H1 (cell line): Measurements from ENCODE around the gene CRABP2. TPM values are rescaled to one million over a fixed set of nuclear protein-coding genes. Genes with fewer than 3 reads are reported as not detected.

ENCODE experiments used
- CTCF ChIA-PET: fragments of 300-600 bp; sonication (Branson Sonifier 250); formaldehyde crosslinking; loops from one replicate; lab custom pipeline; 2021; ENCODE audit not compliant: partially characterized antibody; lab: Charles Lee
- POLR2A ChIA-PET: fragments of 300-600 bp; sonication (Branson Sonifier 250); formaldehyde crosslinking; loops from one replicate; lab custom pipeline; 2021; ENCODE audit warnings: inconsistent platforms; ENCODE audit not compliant: partially characterized antibody; lab: Charles Lee
- DNase-seq, 2 experiments: peaks; one replicate each; pipeline versions ENCODE4 v3.0.0 to v3.0.0-alpha.2; 2010 to 2022; ENCODE audit warnings: low spot score in 2 of 2, low read depth in 1 of 2, mixed read lengths in 1 of 2
- FAIRE-seq: peaks from 2 replicates; lab custom pipeline; 2011; peaks lifted over from hg19 to GRCh38; lab: Jason Lieb, UNC
- H2AFZ ChIP-seq: 2 replicates; pipeline ENCODE4 v1.8.1; 2012; ENCODE audit warnings: low read length, inconsistent platforms
- H2AK5ac ChIP-seq: 2 replicates; pipeline ENCODE4 v1.6.1; 2013; ENCODE audit warnings: low read depth, low read length
- H2BK120ac ChIP-seq: replicated peaks from 2 replicates; pipeline ENCODE3; 2013; ENCODE audit warnings: low read depth, low read length, inconsistent platforms
- H2BK12ac ChIP-seq: 2 replicates; pipeline ENCODE4 v1.6.1; 2013; ENCODE audit warnings: low read depth, low read length
- H2BK15ac ChIP-seq: 2 replicates; pipeline ENCODE4 v1.6.1; 2013; ENCODE audit warnings: low read length
- H2BK20ac ChIP-seq: 2 replicates; pipeline ENCODE4 v1.6.1; 2013; ENCODE audit warnings: low read length
- H2BK5ac ChIP-seq: 2 replicates; pipeline ENCODE4 v1.6.1; 2013; ENCODE audit warnings: low read depth, low read length
- H3K14ac ChIP-seq: 2 replicates; pipeline ENCODE4 v1.6.1; 2013; ENCODE audit warnings: inconsistent platforms; ENCODE audit not compliant: insufficient read length
- H3K18ac ChIP-seq: 2 replicates; pipeline ENCODE4 v1.6.1; 2013; ENCODE audit warnings: low read length; ENCODE audit errors: extremely low read depth
- H3K23ac ChIP-seq: 2 replicates; pipeline ENCODE4 v1.6.1; 2013; ENCODE audit warnings: inconsistent platforms; ENCODE audit not compliant: insufficient read length
- H3K23me2 ChIP-seq: 2 replicates; pipeline ENCODE4 v1.6.1; 2013; ENCODE audit warnings: low read depth, low read length
- H3K27ac ChIP-seq: 2 replicates; pipeline ENCODE4 v1.6.1; 2011; ENCODE audit warnings: low read depth, low read length, inconsistent platforms
- H3K27me3 ChIP-seq, 4 experiments: replicated peaks in 1 of 4; 1 replicate in 1 of 4; 2 replicates in 3 of 4; pipeline versions ENCODE4 v1.6.1 to v1.8.1; 2011 to 2013; ENCODE audit warnings: low read length in 3 of 4, mild to moderate bottlenecking in 3 of 4, inconsistent platforms in 2 of 4, mixed read lengths in 2 of 4, moderate library complexity in 1 of 4; ENCODE audit not compliant: control insufficient read depth in 3 of 4, insufficient read depth in 3 of 4; ENCODE audit errors: extremely low read depth in 1 of 4
- H3K36me3 ChIP-seq, 4 experiments: 2 replicates each; pipeline versions ENCODE4 v1.6.1 to v1.8.1; 2011 to 2013; ENCODE audit warnings: mild to moderate bottlenecking in 4 of 4, low read length in 3 of 4, moderate library complexity in 2 of 4, control low read depth in 1 of 4, inconsistent platforms in 1 of 4; ENCODE audit not compliant: insufficient read depth in 4 of 4, control insufficient read depth in 2 of 4
- H3K4ac ChIP-seq: replicated peaks from 2 replicates; pipeline ENCODE3; 2013; ENCODE audit warnings: low read length, low read depth, mixed read lengths, inconsistent platforms; ENCODE audit not compliant: insufficient read length
- H3K4me1 ChIP-seq, 4 experiments: replicated peaks in 1 of 4; 1 replicate in 1 of 4; 2 replicates in 3 of 4; pipeline versions ENCODE4 v1.6.1 to v1.8.1; 2011 to 2013; ENCODE audit warnings: low read length in 3 of 4, inconsistent platforms in 2 of 4, mixed read lengths in 1 of 4; ENCODE audit not compliant: insufficient read depth in 4 of 4, control insufficient read depth in 3 of 4
- H3K4me2 ChIP-seq, 2 experiments: 2 replicates each; pipeline versions ENCODE4 v1.6.1 to v1.8.1; 2011 to 2013; ENCODE audit warnings: low read depth in 2 of 2, low read length in 2 of 2, control low read depth in 1 of 2, inconsistent platforms in 1 of 2, mild to moderate bottlenecking in 1 of 2; ENCODE audit not compliant: insufficient read depth in 1 of 2
- H3K4me3 ChIP-seq, 4 experiments: fragments of 200-600, 300-600 bp in 1 of 4; sonication (generic), shearing (Covaris generic), sonication (Bioruptor Twin) in 1 of 4; 2 replicates each; pipeline versions ENCODE4 v1.5.1 to v1.8.1; 2011 to 2016; ENCODE audit warnings: low read length in 4 of 4, low read depth in 3 of 4, control low read depth in 2 of 4, inconsistent platforms in 2 of 4, mild to moderate bottlenecking in 2 of 4, mixed read lengths in 1 of 4, moderate library complexity in 1 of 4; ENCODE audit not compliant: insufficient read depth in 2 of 4; ENCODE audit errors: extremely low read depth in 1 of 4
- H3K56ac ChIP-seq: replicated peaks from 2 replicates; pipeline ENCODE3; 2013; ENCODE audit warnings: low read depth, mild to moderate bottlenecking, mixed read lengths, low read length, inconsistent platforms; ENCODE audit not compliant: insufficient read length
- H3K79me1 ChIP-seq: 2 replicates; pipeline ENCODE4 v1.6.1; 2013; ENCODE audit warnings: low read depth, low read length, control low read depth
- H3K79me2 ChIP-seq, 2 experiments: 2 replicates each; pipeline versions ENCODE4 v1.6.1 to v1.8.1; 2012 to 2013; ENCODE audit warnings: low read length in 2 of 2, mild to moderate bottlenecking in 2 of 2, inconsistent platforms in 1 of 2; ENCODE audit not compliant: insufficient read depth in 2 of 2, control insufficient read depth in 1 of 2
- H3K9ac ChIP-seq, 4 experiments: replicated peaks in 1 of 4; 1 replicate in 1 of 4; 2 replicates in 3 of 4; pipeline versions ENCODE4 v1.6.1 to v1.8.1; 2011 to 2013; ENCODE audit warnings: low read depth in 3 of 4, low read length in 3 of 4, control low read depth in 2 of 4, mild to moderate bottlenecking in 2 of 4, moderate library complexity in 2 of 4, inconsistent platforms in 1 of 4; ENCODE audit errors: extremely low read depth in 1 of 4
- H3K9me3 ChIP-seq, 2 experiments: 2 replicates each; pipeline versions ENCODE4 v1.6.1 to v1.8.1; 2012 to 2013; ENCODE audit warnings: mild to moderate bottlenecking in 2 of 2, moderate library complexity in 2 of 2, control low read depth in 1 of 2, inconsistent platforms in 1 of 2, low read depth in 1 of 2, low read length in 1 of 2, mixed read lengths in 1 of 2; ENCODE audit not compliant: insufficient read depth in 2 of 2
- H4K20me1 ChIP-seq, 2 experiments: replicated peaks in 1 of 2; 2 replicates each; pipeline versions ENCODE3 to v1.8.1; 2011 to 2013; ENCODE audit warnings: inconsistent platforms in 2 of 2, low read length in 2 of 2, mild to moderate bottlenecking in 1 of 2; ENCODE audit not compliant: insufficient read depth in 2 of 2, control insufficient read depth in 1 of 2
- H4K5ac ChIP-seq: 2 replicates; pipeline ENCODE4 v1.6.1; 2013; ENCODE audit warnings: low read length, low read depth, mixed read lengths, inconsistent platforms; ENCODE audit not compliant: insufficient read length
- H4K8ac ChIP-seq: 2 replicates; pipeline ENCODE4 v1.8.0; 2013; ENCODE audit warnings: mild to moderate bottlenecking, moderate library complexity, low read length, inconsistent platforms; ENCODE audit not compliant: insufficient read depth; ENCODE audit errors: extremely low read depth
- H4K91ac ChIP-seq: replicated peaks from 2 replicates; pipeline ENCODE3; 2013; ENCODE audit warnings: low read length, mixed read lengths, inconsistent platforms; ENCODE audit not compliant: insufficient read length
- BACH1 ChIP-seq: IDR thresholded peaks from 2 replicates; pipeline ENCODE4 v1.6.1; 2012; ENCODE audit warnings: low read length, improper control_type of control experiment
- EGR1 ChIP-seq: IDR thresholded peaks from 2 replicates; pipeline ENCODE4 v1.6.1; 2011; ENCODE audit warnings: low read depth, low read length, borderline replicate concordance
- JUND ChIP-seq: IDR thresholded peaks from 2 replicates; pipeline ENCODE4 v1.6.1; 2011; ENCODE audit warnings: mild to moderate bottlenecking, improper control_type of control experiment, low read length
- WGBS, 2 experiments: shearing (Covaris generic) in 1 of 2; methylation state at CpG; one replicate each; pipeline versions ENCODE4 v1.1.6 to v1.1.7; 2013 to 2015; ENCODE audit warnings: low lambda C conversion rate in 2 of 2, mixed read lengths in 2 of 2, inconsistent platforms in 1 of 2, low coverage in 1 of 2, missing lambda C conversion rate in 1 of 2; ENCODE audit not compliant: insufficient replicate concordance in 2 of 2, insufficient coverage in 1 of 2, insufficient read length in 1 of 2; ENCODE audit errors: extremely low coverage in 1 of 2, missing lambda C conversion rate in 1 of 2; 5-methylcytosine and 5-hydroxymethylcytosine counted together
- polyA plus RNA-seq, 7 experiments: library from polyadenylated mRNA; depleted of rRNA in 3 of 7; stranded (reverse) in 5 of 7; unstranded in 2 of 7; fragments of >200 nt in 5 of 7; fragments of 200-250 nt in 2 of 7; gene quantifications; 1 replicate in 5 of 7; 2 replicates in 1 of 7; 4 replicates in 1 of 7; pipeline versions ENCODE4 v1.2.1 to v1.2.3, GENCODE V29; 2011 to 2013; ENCODE audit warnings: missing spikeins in 2 of 7, mixed read lengths in 2 of 7
- total RNA-seq: library from RNA; stranded (reverse); fragmentation: NEBNext Ultra II Directional; extraction: Animal tissue kit (Norgen Biotek cat#: 25700); gene quantifications from 2 replicates; pipeline ENCODE4 v1.2.1, GENCODE V29; 2021

CRABP2 gene
- total and polyA plus RNA-seq, 2 of the 8 experiments (the other 6 are each of a cell fraction or from before 2014, with no cell fraction given), result 69.2 to 119 TPM

DNA sequence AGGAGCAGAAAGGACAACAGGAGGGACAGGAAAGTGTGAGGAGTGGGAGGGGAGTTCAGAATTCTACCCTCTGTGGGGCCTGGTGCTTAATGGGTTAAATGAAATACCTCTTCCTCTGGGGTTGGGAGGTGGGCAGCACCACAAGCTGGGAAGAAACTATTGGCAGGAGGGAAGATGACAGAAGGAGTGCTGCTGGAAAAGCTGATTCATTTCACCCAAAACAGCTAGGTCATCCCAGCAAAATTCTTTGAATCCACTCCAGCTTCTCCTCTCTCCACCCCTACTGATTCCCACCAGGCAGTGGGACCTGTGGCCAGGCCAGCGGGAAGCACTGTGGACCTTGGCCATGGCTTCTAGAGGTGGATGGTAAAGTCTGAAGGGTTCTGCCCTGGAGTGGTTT is 50.7 kb downstream of the CRABP2 start:
- no peaks in the 10 kb centered on the region for H3K79me2 ChIP-seq
- no peaks in the 10 kb centered on the region for H4K20me1 ChIP-seq
- H3K9me3 ChIP-seq, result no peaks in the 10 kb centered on the region
- no peak overlapping the region for H3K18ac ChIP-seq
- ChIA-PET POLR2A (interaction anchor here (0.9 to 2.8 kb wide), 4 partner anchors 19 to 35 kb away, joined by 4 to 8 read pairs (median 4); partner anchors contain the start of genes HAPLN2 and NES), CTCF (interaction anchor here (11.6 to 66.0 kb wide), 3 partner anchors 10 to 51 kb away, joined by 254 to 4284 read pairs (median 520); partner anchors contain the start of genes BCAN, CRABP2, HAPLN2 and ISG20L2)
- H2BK12ac ChIP-seq, result no peak overlapping the region
- H3K27ac ChIP-seq, result no peak overlapping the region
- H2BK120ac ChIP-seq, result no peak overlapping the region
- H2BK5ac ChIP-seq, result no peak overlapping the region
- no peak overlapping the region for H3K56ac ChIP-seq
- H3K4ac ChIP-seq, result no peak overlapping the region
- H2AFZ ChIP-seq, result no peak overlapping the region
- no peak overlapping the region for H3K4me3 ChIP-seq
- no peak for FAIRE-seq
- TF ChIP-seq JUND, result no peak
- peak; percentile 48; the same call in 1 of the 2 replicates for TF ChIP-seq BACH1
- no peak for TF ChIP-seq EGR1
- peaks cover 7% of the 10 kb centered on the region for H3K23me2 ChIP-seq
- no peak overlapping the region for H3K9ac ChIP-seq
- H3K79me1 ChIP-seq, result no peaks in the 10 kb centered on the region
- H2BK15ac ChIP-seq, result no peak overlapping the region
- H3K36me3 ChIP-seq, result no peaks in the 10 kb centered on the region
- no peak overlapping the region for H4K91ac ChIP-seq
- no peak overlapping the region for H3K23ac ChIP-seq
- peaks cover 2 to 51% (median 34%) of the 10 kb centered on the region in 4 experiments for H3K27me3 ChIP-seq
- H3K4me2 ChIP-seq, result no peak overlapping the region
- no peak overlapping the region for H4K5ac ChIP-seq
- no peak overlapping the region; the same call in 1 of the 2 replicates for H4K8ac ChIP-seq
- no peak for DNase-seq
- no peak overlapping the region; the same call in 1 of the 2 replicates for H2AK5ac ChIP-seq
- no peak overlapping the region; the same call in 1 of the 2 replicates for H2BK20ac ChIP-seq
- 72% methylated on average over 1 of the region's 1 CpG; no CpG with 5 or more reads in 1 of the 2 experiments for WGBS, 2 experiments
- H3K4me1 ChIP-seq, result peaks cover 4 to 10% (median 8%) of the 10 kb centered on the region in 4 experiments; a peak in 6 of 7 replicates
- no peak overlapping the region for H3K14ac ChIP-seq
